ENCODE data around the gene ACSF3.

- TF ChIP-seq EZH2 (IDR thresholded peaks at IDR 0.05) (no peak), POLR2AphosphoS5 (IDR thresholded peaks at IDR 0.05; ENCODE audit: borderline replicate concordance, low read depth, low read length) (no peak)
Observed at GRCh38 chr16:89172171-89172527, 78.5 kb downstream of the ACSF3 start.

All from SK-N-MC (cell line).